H9 (cell line): ENCODE measurements around the gene ASPSCR1. TPM values are rescaled to one million over a fixed set of nuclear protein-coding genes. Genes with fewer than 3 reads are reported as not detected.

Experiments
- DNase-seq: peaks from one replicate; pipeline ENCODE4 v3.0.0-alpha.2; 2017
- H2AFZ ChIP-seq: one replicate; pipeline ENCODE4 v1.6.1; 2013; ENCODE audit warnings: mild to moderate bottlenecking, low read length, control low read depth, moderate library complexity
- H2AK5ac ChIP-seq: 2 replicates; pipeline ENCODE4 v1.6.1; 2013; ENCODE audit warnings: low read length, control low read depth, mixed read lengths; ENCODE audit not compliant: insufficient read length
- H2BK120ac ChIP-seq: one replicate; pipeline ENCODE4 v1.6.1; 2013; ENCODE audit warnings: low read depth, mild to moderate bottlenecking, low read length, control low read depth, inconsistent platforms; ENCODE audit not compliant: poor library complexity, severe bottlenecking
- H2BK12ac ChIP-seq: 2 replicates; pipeline ENCODE4 v1.6.1; 2013; ENCODE audit warnings: low read length, control low read depth, mixed read lengths, low read depth; ENCODE audit not compliant: insufficient read length
- H2BK15ac ChIP-seq: 2 replicates; pipeline ENCODE4 v1.6.1; 2013; ENCODE audit warnings: low read depth, low read length, control low read depth
- H2BK20ac ChIP-seq: one replicate; pipeline ENCODE4 v1.6.1; 2013; ENCODE audit warnings: low read depth, mild to moderate bottlenecking, low read length, control low read depth, inconsistent platforms; ENCODE audit not compliant: poor library complexity, severe bottlenecking
- H2BK5ac ChIP-seq: 2 replicates; pipeline ENCODE4 v1.6.1; 2013; ENCODE audit warnings: low read length, control low read depth, mixed read lengths; ENCODE audit not compliant: insufficient read length
- H3K14ac ChIP-seq: 2 replicates; pipeline ENCODE4 v1.6.1; 2013; ENCODE audit warnings: low read length, control low read depth; ENCODE audit not compliant: insufficient read depth
- H3K18ac ChIP-seq: 2 replicates; pipeline ENCODE4 v1.6.1; 2013; ENCODE audit warnings: low read depth, mild to moderate bottlenecking, mixed read lengths, low read length, control low read depth; ENCODE audit not compliant: insufficient read length
- H3K23ac ChIP-seq: 2 replicates; pipeline ENCODE4 v1.6.1; 2013; ENCODE audit warnings: low read length, control low read depth, mixed read lengths, low read depth; ENCODE audit not compliant: insufficient read length
- H3K23me2 ChIP-seq: 2 replicates; pipeline ENCODE4 v1.6.1; 2013; ENCODE audit warnings: low read depth, mild to moderate bottlenecking, mixed read lengths, low read length, control low read depth; ENCODE audit not compliant: insufficient read length, poor library complexity, severe bottlenecking
- H3K27ac ChIP-seq: 2 replicates; pipeline ENCODE4 v1.5.1; 2013; ENCODE audit warnings: low read length, control low read depth, mixed read lengths, low read depth; ENCODE audit not compliant: insufficient read length
- H3K27me3 ChIP-seq: 2 replicates; pipeline ENCODE4 v1.6.1; 2013; ENCODE audit warnings: low read length, control low read depth, inconsistent platforms; ENCODE audit not compliant: insufficient read depth
- H3K4ac ChIP-seq: 2 replicates; pipeline ENCODE4 v1.6.1; 2013; ENCODE audit warnings: low read depth, mild to moderate bottlenecking, control low read depth, inconsistent platforms, low read length, moderate library complexity
- H3K4me1 ChIP-seq: 2 replicates; pipeline ENCODE4 v1.6.1; 2013; ENCODE audit warnings: low read length, control low read depth, inconsistent platforms; ENCODE audit not compliant: insufficient read depth
- H3K4me2 ChIP-seq: 2 replicates; pipeline ENCODE4 v1.6.1; 2013; ENCODE audit warnings: low read length, control low read depth, mixed read lengths; ENCODE audit not compliant: insufficient read length, insufficient read depth
- H3K56ac ChIP-seq: 2 replicates; pipeline ENCODE4 v1.6.1; 2013; ENCODE audit warnings: low read depth, mild to moderate bottlenecking, mixed read lengths, low read length, control low read depth; ENCODE audit not compliant: insufficient read length
- H3K79me1 ChIP-seq: 2 replicates; pipeline ENCODE4 v1.6.1; 2013; ENCODE audit warnings: low read depth, mild to moderate bottlenecking, moderate library complexity, low read length, control low read depth, inconsistent platforms; ENCODE audit not compliant: insufficient read depth, poor library complexity, severe bottlenecking
- H3K79me2 ChIP-seq: 2 replicates; pipeline ENCODE4 v1.6.1; 2013; ENCODE audit warnings: low read length, control low read depth, inconsistent platforms; ENCODE audit not compliant: insufficient read depth
- H3K9ac ChIP-seq: 2 replicates; pipeline ENCODE4 v1.6.1; 2013; ENCODE audit warnings: low read length, control low read depth, mixed read lengths; ENCODE audit not compliant: insufficient read length; ENCODE audit errors: extremely low read depth
- H3K9me3 ChIP-seq: one replicate; pipeline ENCODE4 v1.6.1; 2013; ENCODE audit warnings: low read depth, low read length, inconsistent platforms; ENCODE audit not compliant: control insufficient read depth
- H3T11ph ChIP-seq: one replicate; pipeline ENCODE4 v1.6.1; 2013; ENCODE audit warnings: mild to moderate bottlenecking, low read length, control low read depth, inconsistent platforms
- H4K20me1 ChIP-seq: one replicate; pipeline ENCODE4 v1.6.1; 2013; ENCODE audit not compliant: control insufficient read depth, insufficient read length, insufficient read depth
- H4K5ac ChIP-seq: 2 replicates; pipeline ENCODE4 v1.6.1; 2013; ENCODE audit warnings: low read depth, mild to moderate bottlenecking, mixed read lengths, low read length, control low read depth; ENCODE audit not compliant: insufficient read length
- H4K8ac ChIP-seq: replicated peaks from 2 replicates; pipeline ENCODE4 v1.6.1; 2013; ENCODE audit warnings: low read length, control low read depth, mixed read lengths, low read depth; ENCODE audit not compliant: insufficient read length
- H4K91ac ChIP-seq: 2 replicates; pipeline ENCODE4 v1.6.1; 2013; ENCODE audit warnings: low read depth, mild to moderate bottlenecking, moderate library complexity, mixed read lengths, low read length, control low read depth; ENCODE audit not compliant: insufficient read length
- H3K27ac Mint-ChIP-seq, 3 experiments: 2 replicates in 2 of 3; 3 replicates in 1 of 3; pipeline ENCODE4 v1.8.0; 2020 to 2021; ENCODE audit warnings: mixed read lengths in 3 of 3, mild to moderate bottlenecking in 1 of 3, moderate library complexity in 1 of 3
- H3K27me3 Mint-ChIP-seq: 2 replicates; pipeline ENCODE4 v1.8.0; 2021; ENCODE audit warnings: low read depth, mild to moderate bottlenecking, moderate library complexity, mixed read lengths
- H3K36me3 Mint-ChIP-seq, 3 experiments: 2 replicates in 2 of 3; 3 replicates in 1 of 3; pipeline ENCODE4 v1.8.0; 2020 to 2021; ENCODE audit warnings: low read depth in 3 of 3, mixed read lengths in 3 of 3; ENCODE audit not compliant: insufficient read depth in 1 of 3
- H3K4me1 Mint-ChIP-seq, 2 experiments: 2 replicates each; pipeline ENCODE4 v1.8.0; 2020; ENCODE audit warnings: mixed read lengths in 2 of 2
- H3K4me3 Mint-ChIP-seq, 2 experiments: 2 replicates in 1 of 2; 3 replicates in 1 of 2; pipeline ENCODE4 v1.8.0; 2020 to 2021; ENCODE audit warnings: mild to moderate bottlenecking in 2 of 2, mixed read lengths in 2 of 2, moderate library complexity in 1 of 2
- H3K9me3 Mint-ChIP-seq, 2 experiments: 2 replicates in 1 of 2; 3 replicates in 1 of 2; pipeline ENCODE4 v1.8.0; 2020; ENCODE audit warnings: mild to moderate bottlenecking in 2 of 2, mixed read lengths in 2 of 2, moderate library complexity in 1 of 2
- CTCF ChIP-seq: fragments of 200-600 bp; sonication (generic); conservative IDR thresholded peaks from 3 replicates; pipeline ENCODE4 v1.8.0; 2021; ENCODE audit warnings: antibody characterized with exemption, mild to moderate bottlenecking
- WGBS: extraction: QIAGEN DNeasy Blood & Tissue Kit; methylation state at CpG from one replicate; pipeline ENCODE4 v1.1.7; 2013; ENCODE audit warnings: missing lambda C conversion rate, low lambda C conversion rate, mixed read lengths; ENCODE audit not compliant: insufficient read length; ENCODE audit errors: extremely low coverage; 5-methylcytosine and 5-hydroxymethylcytosine counted together
- total RNA-seq: library from RNA; stranded (reverse); gene quantifications from 2 replicates; pipeline ENCODE4 v1.2.1, GENCODE V29; 2021

The ASPSCR1 gene
- total RNA-seq, 1 experiment from 2014 or later = 50.9 TPM

- Histone ChIP-seq H2BK12ac (no peak overlapping the region), H2BK20ac (no peak overlapping the region), H3K4me1 (no peaks in the 10 kb centered on the region), H3K56ac (no peak overlapping the region), H2BK120ac (no peak overlapping the region), H3K27ac (no peak overlapping the region), H2BK5ac (no peak overlapping the region), H4K91ac (no peak overlapping the region), H2AK5ac (no peak overlapping the region), H2BK15ac (no peak overlapping the region), H3K79me2 (no peaks in the 10 kb centered on the region), H3T11ph (no peak overlapping the region), H3K9me3 (no peaks in the 10 kb centered on the region), H3K27me3 (no peaks in the 10 kb centered on the region), H3K23me2 (peaks cover 8% of the 10 kb centered on the region), H3K79me1 (no peaks in the 10 kb centered on the region), H2AFZ (no peak overlapping the region), H3K23ac (no peak overlapping the region), H4K8ac (no peak overlapping the region), H3K18ac (no peak overlapping the region), H3K9ac (no peak overlapping the region), H3K4ac (no peak overlapping the region), H3K14ac (no peak overlapping the region), H4K20me1 (no peaks in the 10 kb centered on the region), H3K4me2 (no peak overlapping the region), H4K5ac (no peak overlapping the region)
- Mint-ChIP-seq H3K9me3 (peaks cover 0 to 2% of the 10 kb centered on the region in 2 experiments; a peak in 1 of 5 replicates), H3K4me1 (peaks cover 2 to 13% of the 10 kb centered on the region in 2 experiments; a peak in 3 of 4 replicates), H3K27ac (no peak overlapping the region), H3K36me3 (peaks cover 3 to 15% (median 8%) of the 10 kb centered on the region in 3 experiments; a peak in 6 of 7 replicates), H3K27me3 (no peaks in the 10 kb centered on the region; the same call in none of the 2 replicates), H3K4me3 (no peak overlapping the region)
- no peak for DNase-seq
- no peak for TF ChIP-seq CTCF
- WGBS = no CpG with 5 or more reads among the region's 9 CpGs
Measured at GRCh38 chr17:82028966-82029365, 51.5 kb downstream of the ASPSCR1 start.
